GM03348 (cell line): ENCODE results near the gene LCK.
"Not testable (repeated sequence)": the region's sequence is repeated elsewhere in the genome, so short reads cannot be mapped to it uniquely, and the experiment has no call there.

Experiments
- DNase-seq: peaks from one replicate; pipeline ENCODE4 v3.0.0; 2012; ENCODE audit warnings: low spot score

The LCK gene

GRCh38 chr1:32274646-32275340 lies 23.7 kb downstream of the LCK start:
- no peak for DNase-seq

- no peak for DNase-seq
Measured at GRCh38 chr1:32275424-32275823, 24.4 kb downstream of the LCK start.

GRCh38 chr1:32276032-32276782 lies 25.1 kb downstream of the LCK start:
- DNase-seq: no peak

GRCh38 chr1:32284777-32285176 lies 33.7 kb downstream of the LCK start:
- DNase-seq: not testable (repeated sequence)

GRCh38 chr1:32285658-32286057 lies 34.6 kb downstream of the LCK start:
- no peak for DNase-seq

GRCh38 chr1:32286763-32287162 lies 35.7 kb downstream of the LCK start:
- DNase-seq: no peak

- DNase-seq: no peak
Measured at GRCh38 chr1:32289256-32289655, 38.2 kb downstream of the LCK start.

- DNase-seq: no peak
Measured at GRCh38 chr1:32291145-32291707, 40.2 kb downstream of the LCK start.

GRCh38 chr1:32291708-32292538 lies 40.9 kb downstream of the LCK start, which contains the start of gene HDAC1:
Gene HDAC1, plus strand, starts transcription at chr1:32292083. Its CDS starts 87 bp downstream, at chr1:32292170.
- peak; percentile 98 for DNase-seq

GRCh38 chr1:32298211-32298610 lies 47.1 kb downstream of the LCK start:
- DNase-seq: not testable (repeated sequence)

GRCh38 chr1:32299327-32299726 lies 48.3 kb downstream of the LCK start:
- DNase-seq: no peak

GRCh38 chr1:32303358-32303757 lies 52.3 kb downstream of the LCK start:
- DNase-seq: no peak

- peak; percentile 21 for DNase-seq
Measured at GRCh38 chr1:32303997-32304622, 53.0 kb downstream of the LCK start.

- DNase-seq: no peak
Measured at GRCh38 chr1:32305310-32305709, 54.2 kb downstream of the LCK start.

- DNase-seq: peak; percentile 51
Measured at GRCh38 chr1:32307324-32307723, 56.3 kb downstream of the LCK start.

- DNase-seq: no peak
Measured at GRCh38 chr1:32309960-32310359, 58.9 kb downstream of the LCK start.

- no peak for DNase-seq
Measured at GRCh38 chr1:32311709-32312393, 60.8 kb downstream of the LCK start.

GRCh38 chr1:32316903-32317277 lies 65.8 kb downstream of the LCK start:
- DNase-seq: no peak

- DNase-seq: no peak
Measured at GRCh38 chr1:32318127-32318869, 67.2 kb downstream of the LCK start.

GRCh38 chr1:32321712-32322291 lies 70.7 kb downstream of the LCK start:
- DNase-seq: no peak
